Measurements from ENCODE around the gene DPEP3.

- TF ChIP-seq CTCF (IDR thresholded peaks at IDR 0.05), result no peak
- TF ChIP-seq SP1 (CRISPR knock-in tag; conservative IDR thresholded peaks at IDR 0.05), result no peak
- TF ChIP-seq ZNF317 (CRISPR knock-in tag; IDR thresholded peaks at IDR 0.05; ENCODE audit: borderline replicate concordance, low read depth), result no peak
- TF ChIP-seq E2F4 (CRISPR knock-in tag; IDR thresholded peaks at IDR 0.05; ENCODE audit: borderline replicate concordance, low read depth), result no peak
- no peak for TF ChIP-seq CREM (CRISPR knock-in tag; IDR thresholded peaks at IDR 0.05)
- no peak for TF ChIP-seq IRF2 (CRISPR knock-in tag; IDR thresholded peaks at IDR 0.05; ENCODE audit: borderline replicate concordance, low read depth)
- no peak for TF ChIP-seq ZNF263 (CRISPR knock-in tag; IDR thresholded peaks at IDR 0.05; ENCODE audit: low read depth)
- TF ChIP-seq ATF2 (CRISPR knock-in tag; IDR thresholded peaks at IDR 0.05; ENCODE audit: borderline replicate concordance, low read depth), result no peak
- TF ChIP-seq, protein P1, sequence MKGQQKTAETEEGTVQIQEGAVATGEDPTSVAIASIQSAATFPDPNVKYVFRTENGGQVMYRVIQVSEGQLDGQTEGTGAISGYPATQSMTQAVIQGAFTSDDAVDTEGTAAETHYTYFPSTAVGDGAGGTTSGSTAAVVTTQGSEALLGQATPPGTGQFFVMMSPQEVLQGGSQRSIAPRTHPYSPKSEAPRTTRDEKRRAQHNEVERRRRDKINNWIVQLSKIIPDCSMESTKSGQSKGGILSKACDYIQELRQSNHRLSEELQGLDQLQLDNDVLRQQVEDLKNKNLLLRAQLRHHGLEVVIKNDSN (CRISPR knock-in tag; IDR thresholded peaks at IDR 0.05), result no peak
- no peak for TF ChIP-seq FOXJ3 (CRISPR knock-in tag; IDR thresholded peaks at IDR 0.05; ENCODE audit: borderline replicate concordance)
- TF ChIP-seq, protein P2, sequence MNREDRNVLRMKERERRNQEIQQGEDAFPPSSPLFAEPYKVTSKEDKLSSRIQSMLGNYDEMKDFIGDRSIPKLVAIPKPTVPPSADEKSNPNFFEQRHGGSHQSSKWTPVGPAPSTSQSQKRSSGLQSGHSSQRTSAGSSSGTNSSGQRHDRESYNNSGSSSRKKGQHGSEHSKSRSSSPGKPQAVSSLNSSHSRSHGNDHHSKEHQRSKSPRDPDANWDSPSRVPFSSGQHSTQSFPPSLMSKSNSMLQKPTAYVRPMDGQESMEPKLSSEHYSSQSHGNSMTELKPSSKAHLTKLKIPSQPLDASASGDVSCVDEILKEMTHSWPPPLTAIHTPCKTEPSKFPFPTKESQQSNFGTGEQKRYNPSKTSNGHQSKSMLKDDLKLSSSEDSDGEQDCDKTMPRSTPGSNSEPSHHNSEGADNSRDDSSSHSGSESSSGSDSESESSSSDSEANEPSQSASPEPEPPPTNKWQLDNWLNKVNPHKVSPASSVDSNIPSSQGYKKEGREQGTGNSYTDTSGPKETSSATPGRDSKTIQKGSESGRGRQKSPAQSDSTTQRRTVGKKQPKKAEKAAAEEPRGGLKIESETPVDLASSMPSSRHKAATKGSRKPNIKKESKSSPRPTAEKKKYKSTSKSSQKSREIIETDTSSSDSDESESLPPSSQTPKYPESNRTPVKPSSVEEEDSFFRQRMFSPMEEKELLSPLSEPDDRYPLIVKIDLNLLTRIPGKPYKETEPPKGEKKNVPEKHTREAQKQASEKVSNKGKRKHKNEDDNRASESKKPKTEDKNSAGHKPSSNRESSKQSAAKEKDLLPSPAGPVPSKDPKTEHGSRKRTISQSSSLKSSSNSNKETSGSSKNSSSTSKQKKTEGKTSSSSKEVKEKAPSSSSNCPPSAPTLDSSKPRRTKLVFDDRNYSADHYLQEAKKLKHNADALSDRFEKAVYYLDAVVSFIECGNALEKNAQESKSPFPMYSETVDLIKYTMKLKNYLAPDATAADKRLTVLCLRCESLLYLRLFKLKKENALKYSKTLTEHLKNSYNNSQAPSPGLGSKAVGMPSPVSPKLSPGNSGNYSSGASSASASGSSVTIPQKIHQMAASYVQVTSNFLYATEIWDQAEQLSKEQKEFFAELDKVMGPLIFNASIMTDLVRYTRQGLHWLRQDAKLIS (CRISPR knock-in tag; IDR thresholded peaks at IDR 0.05; ENCODE audit: borderline replicate concordance), result no peak
- no peak for TF ChIP-seq TEAD1 (CRISPR knock-in tag; IDR thresholded peaks at IDR 0.05)
Observed at GRCh38 chr16:67950335-67950843, 29.9 kb downstream of the DPEP3 start.

Measured in WTC11 (cell line).